HG03280 (cell line): ENCODE results near the gene ZNF473.

ENCODE experiments used
- ATAC-seq: cut with Tn5 transposase; IDR thresholded peaks from one replicate; pipeline ENCODE4 v1.9.1; 2021; ENCODE audit warnings: mild to moderate bottlenecking, moderate library complexity; ENCODE audit not compliant: unreplicated experiment

The ZNF473 gene

DNA sequence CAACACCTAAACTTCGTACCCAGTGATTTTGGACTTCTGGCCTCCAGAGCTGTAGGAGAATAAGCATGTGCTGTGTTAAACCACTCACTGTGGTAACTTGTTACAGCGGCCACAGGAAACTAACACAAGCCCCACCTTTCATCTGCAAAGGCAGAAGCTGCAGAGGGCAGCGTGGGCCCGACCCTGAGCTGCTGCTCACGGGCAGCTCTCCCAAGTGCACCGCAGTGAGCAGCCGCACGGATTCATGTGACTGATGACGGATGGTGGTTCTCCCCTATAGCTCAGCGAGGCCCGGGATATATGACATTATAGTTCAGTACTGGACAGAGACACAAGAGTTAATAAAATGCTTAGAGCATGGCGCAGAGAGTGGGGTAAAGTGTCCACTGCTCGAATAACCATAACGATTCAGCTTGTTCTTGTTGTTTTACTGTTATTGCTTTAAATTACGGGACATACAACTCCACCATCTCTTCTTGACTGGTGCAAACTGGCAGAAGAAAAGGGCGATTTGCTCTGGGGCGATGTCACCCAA is 22.5 kb upstream of the ZNF473 start:
- no peak for ATAC-seq

DNA sequence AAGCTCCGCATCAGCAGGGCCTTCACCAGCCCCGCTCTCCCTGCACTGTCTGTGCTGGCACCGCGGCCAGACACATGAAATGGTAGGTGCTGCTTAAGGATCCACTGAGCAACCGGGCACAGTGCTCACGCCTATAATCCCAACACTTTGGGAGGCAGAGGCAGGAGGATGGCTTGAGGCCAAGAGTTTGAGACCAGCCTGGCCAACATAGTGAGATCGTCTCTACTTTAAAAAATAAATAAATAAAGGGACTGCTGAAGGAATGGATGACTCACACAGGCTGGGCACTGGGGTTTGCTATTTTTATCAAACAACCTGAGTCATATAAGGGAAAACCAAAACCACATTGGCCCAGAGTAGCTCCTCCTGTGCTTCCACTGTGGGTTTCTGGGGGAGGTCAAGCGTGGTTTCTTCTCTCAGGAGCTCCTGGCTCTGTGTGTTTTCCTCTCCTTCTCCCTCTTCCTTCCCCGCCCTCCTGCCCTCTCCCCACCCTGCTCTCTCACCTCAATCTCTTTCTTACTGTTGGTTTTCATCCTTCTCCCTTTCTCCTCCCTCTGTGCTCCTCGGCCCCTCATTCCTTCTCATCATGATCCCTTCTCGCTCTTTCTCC is 21.9 kb upstream of the ZNF473 start:
- no peak for ATAC-seq

DNA sequence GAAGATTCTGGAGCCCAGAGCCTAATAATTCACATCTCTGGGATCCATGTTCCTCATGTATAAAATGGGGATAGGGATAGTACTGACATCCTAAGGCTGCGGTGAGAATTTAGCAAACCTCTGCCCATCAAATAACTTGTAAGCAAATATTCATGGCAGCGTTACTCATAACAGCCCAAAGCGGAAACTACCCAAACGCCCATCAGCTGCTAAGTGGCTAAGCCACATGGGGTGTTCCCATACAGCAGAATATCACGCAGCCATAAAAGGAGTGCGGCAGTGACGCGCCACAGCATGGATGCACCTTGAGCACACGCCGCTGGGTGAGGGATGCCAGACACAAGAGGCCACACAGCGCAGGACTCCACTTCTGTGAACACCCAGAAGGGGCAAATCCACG is 20.4 kb upstream of the ZNF473 start:
- ATAC-seq, result no peak

DNA sequence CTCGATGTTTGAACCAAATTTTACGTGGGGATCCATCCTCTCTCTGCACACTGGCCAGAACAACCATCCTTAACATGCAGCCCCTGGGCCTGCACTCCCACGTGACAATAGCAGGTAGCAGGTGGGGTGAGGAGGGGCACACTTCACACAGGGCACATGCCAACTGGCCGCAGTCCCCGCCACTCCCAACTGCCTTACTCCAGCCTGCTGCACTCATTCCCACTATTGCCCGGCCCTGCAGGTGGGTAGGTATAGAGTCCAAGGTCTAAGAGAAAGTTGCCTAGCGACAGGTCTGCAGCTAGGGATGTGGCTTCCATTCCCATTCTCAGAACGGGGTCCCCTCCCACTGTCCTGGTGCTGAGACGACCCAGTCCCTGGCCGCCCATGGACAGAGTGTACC is 18.6 kb upstream of the ZNF473 start:
- ATAC-seq, result no peak

DNA sequence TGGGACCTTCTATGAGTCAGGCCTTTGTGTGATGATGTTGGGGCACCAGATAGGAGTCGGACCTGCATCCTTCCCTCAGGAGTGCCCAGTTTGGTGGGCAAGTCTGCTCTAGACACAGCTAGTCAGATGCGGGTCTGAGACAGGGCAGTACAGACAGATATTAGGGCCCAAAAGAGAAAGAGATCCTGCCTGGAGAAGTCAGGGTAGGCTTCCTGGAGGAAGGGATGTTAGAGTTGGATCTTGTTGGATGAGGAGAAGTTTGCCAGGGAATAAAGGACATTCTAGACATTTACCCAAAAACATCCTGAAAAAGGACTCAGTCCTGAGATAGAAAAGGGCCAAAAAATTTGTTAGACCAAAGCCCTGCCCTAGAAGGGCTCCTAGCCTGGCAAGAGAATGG is 17.9 kb upstream of the ZNF473 start:
- no peak for ATAC-seq

DNA sequence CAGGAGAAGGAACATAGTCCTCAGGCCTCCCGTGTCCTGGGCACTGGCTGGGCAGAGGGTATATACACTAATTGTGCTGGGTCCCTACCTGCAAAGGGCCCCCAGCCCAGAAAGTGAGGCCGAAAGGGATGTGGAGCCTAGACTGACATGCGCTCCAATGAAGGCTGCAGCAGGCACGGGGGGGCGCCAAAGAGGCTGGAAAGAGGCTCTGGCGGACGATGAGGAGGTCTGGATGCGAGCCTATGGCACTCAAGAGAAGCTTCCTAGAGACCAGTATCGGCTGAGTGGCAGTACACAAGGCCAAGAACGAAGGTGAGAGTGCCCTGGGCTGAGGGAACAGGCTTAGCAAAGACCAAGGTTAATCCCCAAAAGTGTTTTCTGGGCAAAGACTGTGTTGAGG is 17.3 kb upstream of the ZNF473 start:
- no peak for ATAC-seq

DNA sequence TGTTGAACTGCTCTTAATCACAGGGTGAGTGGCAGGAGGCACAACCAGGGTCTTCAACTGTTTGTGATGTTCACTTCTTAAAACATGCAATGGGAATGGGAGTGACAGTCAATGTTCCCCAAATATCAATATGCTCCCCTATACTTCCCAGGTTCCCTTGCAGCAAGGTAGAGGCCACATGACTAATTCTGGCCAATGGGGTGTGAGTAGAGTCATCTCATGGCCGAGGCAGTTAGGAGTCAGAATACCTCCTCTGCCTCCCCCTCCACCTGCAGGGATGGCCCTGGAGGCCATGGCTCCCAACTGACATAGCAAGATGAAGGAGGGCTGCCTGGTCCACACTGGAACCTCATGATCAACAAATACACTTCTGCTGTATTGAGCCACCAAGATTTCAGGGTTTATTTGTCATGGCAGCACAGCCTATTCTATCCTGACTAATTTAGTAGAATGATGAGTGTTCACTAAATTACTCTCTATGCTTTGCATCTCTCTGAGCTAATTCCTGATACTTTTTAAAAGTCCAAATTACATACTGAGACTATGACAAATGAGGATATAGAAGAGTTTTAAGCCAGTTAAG is 9.5 kb upstream of the ZNF473 start:
- ATAC-seq, result no peak

DNA sequence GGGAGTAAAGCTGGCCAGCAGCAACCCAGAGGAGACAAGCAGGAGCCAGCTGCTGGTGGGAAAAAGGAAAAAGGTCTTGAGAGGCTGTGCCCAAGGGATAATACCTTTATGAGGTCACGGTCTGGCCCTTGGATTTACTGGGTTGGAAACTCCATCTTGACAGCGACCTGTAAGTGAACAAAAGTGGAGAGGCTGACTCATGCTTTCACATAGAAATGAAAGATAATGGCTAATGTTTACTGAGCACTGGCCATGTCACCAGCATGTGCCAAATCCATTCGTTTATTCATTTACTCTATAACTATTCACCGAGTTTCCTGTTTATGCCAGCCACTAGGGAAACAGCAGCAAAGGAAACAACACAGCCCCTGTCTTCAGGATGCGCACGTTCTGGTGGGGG is 5.3 kb upstream of the ZNF473 start:
- no peak for ATAC-seq

DNA sequence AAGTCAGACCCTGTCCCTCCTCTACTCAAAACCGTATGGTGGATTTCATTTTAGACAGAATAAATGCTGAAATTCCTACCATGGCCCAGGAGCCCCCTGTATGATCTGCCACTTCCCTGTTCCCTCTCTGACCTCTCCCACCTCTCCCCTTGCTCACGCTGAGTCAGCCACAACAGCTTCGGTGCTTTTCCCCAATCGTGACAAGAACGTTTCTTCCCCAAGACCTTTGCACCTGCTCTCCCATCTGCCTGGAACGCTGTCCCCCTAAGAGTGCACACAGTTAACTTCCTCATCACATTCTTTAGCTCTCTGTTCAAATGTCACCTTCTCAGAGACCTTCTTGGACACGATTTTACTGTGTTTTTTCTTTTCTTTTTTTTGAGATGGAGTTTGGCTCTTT is 3.0 kb upstream of the ZNF473 start:
- no peak for ATAC-seq

DNA sequence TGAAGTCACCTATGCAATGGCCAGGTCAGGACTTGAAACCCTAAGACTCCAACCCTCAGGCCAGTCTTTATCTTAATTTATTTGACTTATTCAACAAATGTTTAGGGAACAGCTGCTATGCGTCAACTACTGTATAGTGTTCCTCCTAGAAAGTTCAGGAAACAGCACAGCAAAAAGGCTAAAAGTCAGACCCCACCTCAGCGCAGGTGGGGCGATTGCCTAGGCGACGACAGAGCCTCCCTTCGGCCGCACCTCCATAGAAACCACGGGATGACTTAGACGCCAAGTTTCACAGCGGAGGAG is 1.1 kb upstream of the ZNF473 start:
- ATAC-seq, result no peak

DNA sequence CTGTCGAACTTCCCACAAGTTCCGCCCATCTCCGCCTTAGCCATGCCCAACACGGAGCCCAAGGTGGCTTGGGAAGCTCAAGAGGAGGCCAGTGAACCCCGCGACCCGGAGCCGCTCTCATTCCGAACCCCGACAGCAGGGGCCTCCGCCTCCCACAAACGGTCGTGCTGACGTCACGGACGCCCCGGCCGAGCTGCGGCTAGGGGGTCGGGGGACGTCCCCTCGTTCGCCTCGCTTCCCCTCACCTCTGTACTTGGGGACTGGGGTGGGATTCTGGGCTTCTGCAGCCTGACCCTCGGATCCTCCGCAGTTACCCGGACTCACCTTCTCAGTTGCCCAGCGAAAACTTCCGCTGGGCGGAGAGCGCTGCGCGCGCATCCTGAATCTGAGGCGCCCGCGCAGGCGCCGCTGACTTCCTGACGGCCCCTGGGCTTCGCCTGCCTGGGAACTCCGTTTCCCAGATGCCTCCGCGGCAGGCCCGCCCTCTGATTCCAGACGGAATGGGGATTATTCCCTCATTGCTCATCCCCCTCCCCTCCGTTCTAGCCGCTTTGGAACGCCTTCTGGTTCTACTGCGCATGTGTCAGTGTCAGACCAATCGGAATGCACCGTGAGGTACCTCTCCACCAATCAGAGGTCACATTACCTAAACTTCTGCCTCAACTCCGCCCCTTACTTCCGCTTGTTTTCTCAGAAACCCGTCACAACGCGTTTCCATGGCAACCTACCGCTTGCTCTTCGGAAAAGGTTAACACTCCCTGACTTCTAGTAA is 597 bp upstream of the ZNF473 start, which contains the start of gene VRK3:
VRK3 (minus strand) TSS at position 351 of the 772 bp plus-strand sequence. CDS start 9,210 bp downstream, outside the sequence.
- peak; percentile 89 for ATAC-seq

DNA sequence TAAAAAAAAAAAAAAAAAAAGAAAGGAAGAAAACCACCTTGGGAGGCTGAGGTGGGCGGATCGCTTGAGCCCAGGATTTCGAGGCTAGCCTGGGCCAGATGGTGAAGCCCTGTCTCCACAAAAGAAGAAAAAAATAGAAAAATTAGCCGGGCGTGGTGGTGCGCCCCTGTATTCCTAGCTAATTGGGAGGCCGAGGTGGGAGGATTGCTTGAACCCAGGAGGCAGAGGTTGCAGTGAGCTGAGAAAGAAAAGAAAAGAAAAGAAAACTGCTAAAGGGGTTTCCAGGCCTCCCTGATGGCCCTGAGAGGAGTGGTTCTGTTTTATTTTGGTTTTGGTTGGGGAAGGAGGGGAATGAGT is 723 bp downstream of the ZNF473 start:
- ATAC-seq, result no peak

DNA sequence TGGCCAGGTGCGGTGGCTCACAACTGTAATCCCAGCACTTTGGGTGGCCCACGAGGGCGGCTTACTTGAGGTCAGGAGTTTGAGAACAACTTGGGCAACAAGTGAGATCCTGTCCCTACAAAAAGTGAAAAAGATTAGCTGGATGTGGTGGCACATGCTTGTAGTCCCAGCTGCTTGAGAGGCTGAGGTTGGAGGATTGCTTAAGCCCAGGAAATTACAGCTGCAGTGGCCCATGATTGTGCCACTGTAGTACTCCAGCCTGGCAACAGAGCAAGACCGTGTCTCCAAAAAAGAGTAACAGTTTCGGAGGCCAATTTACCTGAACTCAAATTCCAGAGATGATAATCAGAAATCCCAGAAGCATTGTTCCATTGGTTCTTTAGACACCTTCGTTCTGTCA is 4.4 kb downstream of the ZNF473 start:
- no peak for ATAC-seq

DNA sequence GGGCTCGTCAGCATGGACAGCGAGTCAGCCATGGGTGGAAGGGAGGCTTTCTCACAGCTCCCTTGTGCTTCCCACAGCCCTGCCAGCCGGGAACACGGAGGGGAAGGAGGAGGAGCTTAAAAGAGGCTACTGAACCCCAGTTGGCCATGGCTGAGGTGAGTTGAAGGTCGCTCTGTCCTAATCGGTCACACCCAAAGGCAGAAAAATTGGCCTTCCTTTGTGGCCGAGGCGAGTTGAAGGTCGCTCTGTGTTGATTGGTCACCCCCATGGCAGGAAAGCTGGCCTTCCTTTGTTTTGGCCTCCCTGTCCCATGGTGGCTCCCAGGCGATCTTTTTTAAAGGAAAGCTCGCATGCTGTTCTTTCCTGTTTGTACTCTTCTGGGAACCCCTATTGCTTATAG is 5.1 kb downstream of the ZNF473 start:
- no peak for ATAC-seq

DNA sequence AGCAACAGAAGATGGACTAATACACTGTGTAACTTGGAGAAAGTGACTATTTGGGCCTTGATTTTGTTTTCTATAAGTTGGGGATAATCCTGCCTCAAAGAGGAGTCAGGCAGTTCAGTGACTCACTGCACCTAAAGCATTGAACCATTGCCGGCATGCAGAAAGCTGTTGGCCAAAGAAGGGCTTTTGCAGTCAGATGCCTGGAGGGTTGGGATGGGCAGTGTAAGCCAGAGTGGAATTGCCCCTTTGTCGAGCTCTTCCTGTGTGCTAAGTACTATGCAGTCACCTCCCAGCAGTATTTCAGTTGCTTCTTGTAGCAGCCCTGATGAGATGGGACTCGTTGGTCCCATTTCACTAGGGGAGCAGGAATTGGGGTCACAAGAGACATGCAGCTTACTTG is 11.1 kb downstream of the ZNF473 start:
- no peak for ATAC-seq

DNA sequence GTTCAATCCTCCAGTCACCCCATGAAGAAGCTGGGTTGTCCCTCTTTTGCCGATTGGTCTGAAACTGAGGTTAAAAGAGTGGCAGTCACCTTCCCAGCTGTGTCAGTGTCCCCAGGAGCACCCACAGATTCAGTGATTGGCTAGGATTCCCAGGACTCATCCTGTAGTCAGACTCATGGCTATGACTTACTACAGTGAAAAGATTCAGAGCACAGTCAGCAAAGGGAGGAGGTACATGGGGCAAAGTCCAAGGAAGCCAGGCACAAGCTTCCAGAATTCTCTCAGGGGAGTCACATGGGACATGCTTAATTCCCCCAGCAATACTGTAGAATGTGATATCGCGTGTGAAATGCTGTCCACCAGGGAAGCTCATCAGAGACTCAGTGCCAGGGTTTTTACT is 14.2 kb downstream of the ZNF473 start:
- no peak for ATAC-seq

DNA sequence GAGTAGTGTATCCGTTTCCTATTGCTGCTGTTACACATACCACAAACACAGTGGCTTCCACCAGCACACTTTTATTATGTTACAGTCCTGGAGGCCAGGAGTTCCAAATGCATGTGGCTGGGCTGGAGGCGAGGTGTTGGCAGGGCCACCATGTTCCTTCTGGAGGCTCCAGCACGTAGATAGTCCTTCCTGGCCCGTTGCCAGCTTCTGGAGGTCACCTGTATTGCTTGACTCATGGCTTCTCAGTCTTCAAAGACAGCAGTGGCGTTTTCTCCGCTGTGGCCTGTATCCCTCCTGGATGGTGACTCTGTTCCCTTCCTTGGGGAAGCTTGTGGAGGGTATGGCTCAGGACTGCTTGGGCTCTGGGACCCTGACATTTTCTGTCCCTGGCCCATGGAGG is 15.2 kb downstream of the ZNF473 start:
- ATAC-seq, result no peak

DNA sequence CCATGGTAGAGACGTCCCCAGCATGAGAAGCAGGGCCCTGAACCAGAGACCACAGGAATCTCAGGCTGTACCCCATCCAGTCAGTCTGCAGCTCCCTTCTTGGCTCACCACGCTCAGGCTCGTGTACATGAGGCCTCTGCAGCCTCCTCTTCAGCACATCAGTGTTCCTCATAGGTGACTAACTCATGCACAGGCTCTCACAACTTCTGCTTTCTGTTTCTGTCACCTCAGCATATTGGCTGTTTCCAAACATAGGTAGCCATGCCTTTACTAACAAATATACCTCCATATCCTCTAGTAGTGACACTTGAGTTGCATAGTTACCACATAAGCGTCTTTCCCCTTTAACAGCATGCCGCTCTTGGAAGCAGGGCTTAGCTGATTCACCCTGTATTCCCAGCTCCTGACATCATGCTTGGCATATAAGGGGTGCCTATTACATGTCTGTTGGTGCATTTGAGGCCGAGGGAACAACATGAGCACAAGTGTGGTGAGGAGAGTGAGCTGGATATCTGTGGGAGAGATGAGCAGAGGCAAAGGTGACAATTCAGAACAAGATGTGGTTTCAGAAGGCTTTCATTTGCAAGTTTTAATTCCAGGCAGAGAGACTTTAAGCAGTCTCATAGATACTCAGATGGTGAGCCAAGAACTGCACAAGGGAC is 16.7 kb downstream of the ZNF473 start:
- ATAC-seq, result no peak

DNA sequence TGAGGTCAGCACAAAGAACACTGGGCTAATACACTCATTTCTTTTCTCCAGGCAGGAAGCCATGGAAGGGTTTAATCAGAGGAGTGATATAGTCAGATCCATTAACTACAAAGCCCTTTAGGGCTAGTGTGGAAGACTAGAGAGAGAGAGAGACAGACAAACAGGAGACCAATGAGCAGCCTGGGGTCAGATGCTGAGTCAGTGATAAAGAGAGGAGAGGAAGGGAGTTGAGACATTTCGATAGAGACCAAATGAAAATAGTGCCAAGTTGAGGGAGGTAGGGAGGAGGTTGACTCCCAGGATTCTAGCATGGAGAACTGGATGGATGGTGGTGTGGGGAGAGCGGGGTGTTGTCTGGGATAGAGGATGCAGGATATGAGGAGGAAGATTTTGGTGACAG is 18.2 kb downstream of the ZNF473 start:
- no peak for ATAC-seq

DNA sequence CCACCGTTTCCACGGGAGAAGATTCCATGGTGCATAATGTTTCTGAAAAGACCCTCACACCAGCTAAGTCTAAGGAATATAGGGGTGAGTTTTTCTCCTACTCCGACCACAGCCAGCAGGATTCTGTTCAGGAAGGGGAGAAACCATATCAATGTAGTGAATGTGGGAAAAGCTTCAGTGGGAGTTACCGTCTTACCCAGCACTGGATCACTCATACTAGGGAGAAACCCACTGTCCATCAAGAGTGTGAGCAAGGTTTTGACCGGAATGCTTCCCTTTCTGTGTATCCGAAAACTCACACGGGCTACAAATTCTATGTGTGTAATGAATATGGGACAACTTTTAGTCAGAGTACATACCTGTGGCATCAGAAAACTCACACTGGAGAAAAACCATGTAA is 19.1 kb downstream of the ZNF473 start:
- no peak for ATAC-seq

DNA sequence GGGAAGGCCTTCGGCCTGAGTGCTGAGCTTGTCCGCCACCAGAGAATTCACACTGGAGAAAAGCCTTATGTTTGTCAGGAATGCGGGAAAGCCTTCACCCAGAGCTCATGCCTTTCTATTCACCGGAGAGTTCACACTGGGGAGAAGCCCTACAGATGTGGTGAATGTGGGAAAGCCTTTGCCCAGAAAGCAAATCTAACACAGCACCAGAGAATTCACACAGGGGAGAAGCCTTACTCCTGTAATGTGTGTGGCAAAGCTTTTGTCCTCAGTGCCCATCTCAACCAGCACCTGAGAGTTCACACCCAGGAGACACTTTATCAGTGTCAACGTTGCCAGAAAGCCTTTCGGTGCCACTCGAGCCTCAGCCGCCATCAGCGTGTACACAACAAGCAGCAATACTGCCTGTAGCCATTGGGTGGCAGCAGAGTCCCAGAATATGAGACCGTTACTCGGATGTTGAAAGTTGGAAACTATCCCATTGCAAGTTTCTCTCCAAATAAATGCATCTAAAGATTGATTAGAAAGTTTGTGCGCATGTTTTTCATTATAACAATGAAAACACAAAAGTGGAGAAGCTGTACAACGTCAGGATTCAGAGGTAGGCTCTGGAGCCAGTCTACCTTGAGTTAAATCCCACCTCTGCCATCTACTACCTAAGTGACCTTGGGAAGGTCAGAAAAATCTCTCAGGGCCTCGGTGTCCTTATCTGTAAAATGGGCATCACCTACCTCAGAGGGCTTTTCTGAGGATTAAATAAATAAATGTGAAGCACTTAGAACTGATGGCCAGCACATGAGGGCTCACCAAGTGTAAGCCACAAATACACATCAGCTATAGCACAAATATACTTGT is 21.1 kb downstream of the ZNF473 start:
- ATAC-seq, result no peak
